ENCODE results near the gene IRF4. TPM values are rescaled to one million over a fixed set of nuclear protein-coding genes. Genes with fewer than 3 reads are reported as not detected.
A peak's percentile ranks its signal among the peaks of the same experiment; 100 is the strongest.
"Not testable (repeated sequence)": the region's sequence is repeated elsewhere in the genome, so short reads cannot be mapped to it uniquely, and the experiment has no call there.

IRF4 gene
- total and polyA plus RNA-seq, 3 experiments from 2014 or later = 3.4 to 703 (median 700) TPM

DNA sequence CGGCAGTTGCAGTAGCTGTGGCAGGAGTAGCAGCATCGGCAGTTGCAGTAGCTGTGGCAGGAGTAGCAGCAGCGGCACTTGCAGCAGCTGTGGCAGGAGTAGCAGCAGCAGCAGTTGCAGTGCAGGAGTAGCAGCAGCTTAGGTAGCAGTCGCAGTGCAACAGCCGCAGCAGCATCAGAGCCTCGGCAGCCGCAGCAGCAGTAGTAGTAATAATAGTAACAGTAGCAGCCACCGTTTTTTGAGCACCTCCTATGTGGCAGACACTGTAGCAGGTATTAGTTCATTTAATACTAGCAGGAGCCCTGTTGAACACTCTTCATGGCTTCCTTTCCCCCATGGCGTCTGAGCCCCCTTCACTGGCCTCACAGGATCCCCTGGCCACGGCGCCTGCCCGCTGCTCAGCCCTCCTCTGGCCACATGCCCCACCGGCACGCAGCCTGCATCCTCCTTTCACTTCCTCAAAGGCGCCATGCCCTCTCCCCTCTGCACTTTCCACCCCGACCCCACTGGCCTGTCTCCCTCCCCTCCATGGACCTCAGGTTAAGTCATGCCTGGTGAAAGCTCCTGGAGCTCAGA lies 19.1 kb upstream of the IRF4 start:
- no peak overlapping the region for H3K4me3 ChIP-seq (ENCODE audit: low read length)
- H3K9me3 Mint-ChIP-seq = peaks cover 0 to 16% (median 6%) of the 10 kb centered on the region in 5 donors
- ChIA-PET CTCF (no interaction called here), POLR2A (no interaction called here)
- no peaks in the 10 kb centered on the region for H3K27me3 ChIP-seq (ENCODE audit: insufficient read depth, low read length, poor library complexity, severe bottlenecking)
- no peak for DNase-seq
- H3K27ac ChIP-seq (ENCODE audit: low read depth, low read length) = no peak overlapping the region
- H3K9me3 ChIP-seq (ENCODE audit: low read length) = no peaks in the 10 kb centered on the region
- H3K4me3 Mint-ChIP-seq = peak overlapping the region in 2 of 7 donors; percentile 43 to 67
- H3K36me3 Mint-ChIP-seq = no peaks in the 10 kb centered on the region
- no peaks in the 10 kb centered on the region for H3K4me1 ChIP-seq (ENCODE audit: insufficient read depth, low read length)
- H3K27me3 Mint-ChIP-seq = peaks cover 13 to 29% of the 10 kb centered on the region in 2 donors
- H3K36me3 ChIP-seq (ENCODE audit: insufficient read depth, low read length) = no peaks in the 10 kb centered on the region
- H3K27ac Mint-ChIP-seq = no peak overlapping the region
- H3K4me1 Mint-ChIP-seq = peaks cover 0 to 16% (median 7%) of the 10 kb centered on the region in 3 donors

GRCh38 chr6:373031-373430 lies 18.5 kb upstream of the IRF4 start:
- H3K9me3 ChIP-seq (ENCODE audit: low read length) = no peaks in the 10 kb centered on the region
- no peak overlapping the region for H3K27ac Mint-ChIP-seq

GRCh38 chr6:373773-374724 lies 17.5 kb upstream of the IRF4 start:
- Histone ChIP-seq H3K4me3 (ENCODE audit: low read length) (no peak overlapping the region), H3K27ac (ENCODE audit: low read depth, low read length) (no peak overlapping the region), H3K4me1 (ENCODE audit: insufficient read depth, low read length) (no peaks in the 10 kb centered on the region), H3K27me3 (ENCODE audit: insufficient read depth, low read length, poor library complexity, severe bottlenecking) (no peaks in the 10 kb centered on the region), H3K36me3 (ENCODE audit: insufficient read depth, low read length) (no peaks in the 10 kb centered on the region), H3K9me3 (ENCODE audit: low read length) (no peaks in the 10 kb centered on the region)
- no peaks in the 10 kb centered on the region for H3K36me3 Mint-ChIP-seq
- H3K27ac Mint-ChIP-seq = no peak overlapping the region
- ChIA-PET CTCF (no interaction called here), POLR2A (no interaction called here)
- peaks cover 0 to 16% (median 7%) of the 10 kb centered on the region in 3 donors for H3K4me1 Mint-ChIP-seq
- DNase-seq = no peak
- peaks cover 0 to 16% (median 6%) of the 10 kb centered on the region in 5 donors for H3K9me3 Mint-ChIP-seq
- no peak overlapping the region for H3K4me3 Mint-ChIP-seq
- H3K27me3 Mint-ChIP-seq = peaks cover 12 to 32% of the 10 kb centered on the region in 2 donors

More at GRCh38 chr6:373031-373430, 18.5 kb upstream of the IRF4 start:
- ChIA-PET POLR2A (no interaction called here), CTCF (no interaction called here)
- no peak for DNase-seq
- Histone ChIP-seq H3K36me3 (ENCODE audit: insufficient read depth, low read length) (no peaks in the 10 kb centered on the region), H3K4me1 (ENCODE audit: insufficient read depth, low read length) (no peaks in the 10 kb centered on the region), H3K27ac (ENCODE audit: low read depth, low read length) (no peak overlapping the region), H3K4me3 (ENCODE audit: low read length) (no peak overlapping the region), H3K27me3 (ENCODE audit: insufficient read depth, low read length, poor library complexity, severe bottlenecking) (no peaks in the 10 kb centered on the region)
- H3K4me3 Mint-ChIP-seq = peak overlapping the region in 1 of 7 donors; percentile 43
- peaks cover 0 to 16% (median 7%) of the 10 kb centered on the region in 3 donors for H3K4me1 Mint-ChIP-seq
- peaks cover 0 to 16% (median 6%) of the 10 kb centered on the region in 5 donors for H3K9me3 Mint-ChIP-seq
- H3K36me3 Mint-ChIP-seq = no peaks in the 10 kb centered on the region
- H3K27me3 Mint-ChIP-seq = peaks cover 13 to 29% of the 10 kb centered on the region in 2 donors

DNA sequence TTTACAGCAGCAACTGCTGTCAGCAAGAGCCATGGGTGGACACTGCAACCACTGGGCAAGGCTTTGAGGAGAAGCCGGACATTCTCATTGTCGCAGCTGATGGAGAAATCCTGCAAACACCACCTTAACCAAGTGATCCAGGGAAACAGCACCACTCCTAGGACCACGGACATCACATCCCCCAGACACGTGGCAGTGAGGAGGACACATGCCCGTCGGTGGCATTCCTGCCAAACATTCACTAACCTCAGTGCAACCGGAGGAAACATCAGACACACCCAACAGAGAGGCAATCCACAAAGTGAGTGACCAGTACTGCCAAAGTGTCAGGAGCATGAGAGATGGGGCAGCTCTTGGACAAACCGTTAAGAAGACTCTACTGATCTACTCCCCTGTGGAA lies 16.6 kb upstream of the IRF4 start:
- Histone ChIP-seq H3K4me3 (ENCODE audit: low read length) (no peak overlapping the region), H3K4me1 (ENCODE audit: insufficient read depth, low read length) (no peaks in the 10 kb centered on the region), H3K27ac (ENCODE audit: low read depth, low read length) (no peak overlapping the region), H3K27me3 (ENCODE audit: insufficient read depth, low read length, poor library complexity, severe bottlenecking) (no peaks in the 10 kb centered on the region), H3K36me3 (ENCODE audit: insufficient read depth, low read length) (no peaks in the 10 kb centered on the region), H3K9me3 (ENCODE audit: low read length) (no peaks in the 10 kb centered on the region)
- Mint-ChIP-seq H3K27me3 (peaks cover 8 to 28% of the 10 kb centered on the region in 2 donors), H3K4me3 (no peak overlapping the region), H3K4me1 (peaks cover 0 to 16% (median 9%) of the 10 kb centered on the region in 3 donors), H3K9me3 (peaks cover 0 to 9% (median 2%) of the 10 kb centered on the region in 5 donors), H3K36me3 (no peaks in the 10 kb centered on the region), H3K27ac (no peak overlapping the region)
- CTCF ChIA-PET = interaction anchor here (0.7 kb wide), 1 partner anchor 218 kb away, joined by 3 read pairs; no protein-coding TSS in a partner anchor
- no peak for DNase-seq
- POLR2A ChIA-PET = no interaction called here

DNA sequence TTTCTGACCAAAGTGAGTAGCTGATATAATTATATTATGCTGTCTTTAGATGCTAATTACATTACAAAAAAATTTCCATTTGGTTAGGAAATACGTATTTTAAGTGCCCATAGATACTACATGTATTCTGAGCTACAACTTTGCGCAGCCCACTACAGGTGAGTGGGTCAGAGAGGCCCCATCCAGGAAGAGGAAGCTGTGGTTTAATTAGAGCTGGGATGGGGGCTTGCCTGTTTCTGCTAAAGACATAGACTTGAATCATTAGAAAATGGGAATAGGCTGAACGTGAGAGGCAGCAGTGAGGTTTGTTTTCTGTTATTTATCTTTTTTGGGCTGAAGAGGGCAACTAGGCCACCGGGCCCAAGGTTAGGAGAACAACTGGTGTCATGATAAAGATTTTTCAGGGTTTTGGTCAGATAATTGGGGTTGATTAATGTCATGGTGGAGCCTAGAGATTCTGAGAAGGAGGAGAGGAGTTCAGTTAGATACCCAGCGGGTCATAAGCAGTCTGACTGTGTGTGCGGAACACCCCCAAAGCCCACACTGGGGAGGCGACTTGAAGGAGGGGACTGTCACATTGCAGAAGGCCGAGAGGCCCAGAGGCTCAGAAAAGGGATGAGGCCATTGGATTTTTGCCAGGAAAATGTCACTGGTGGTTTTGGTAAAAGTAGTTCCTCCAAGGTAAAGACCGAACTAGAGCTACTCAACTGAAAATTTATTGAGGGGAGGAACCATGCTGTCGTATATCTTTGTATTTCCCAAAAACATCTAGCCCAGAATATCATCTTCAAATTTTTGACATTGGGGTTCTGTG lies 14.5 kb upstream of the IRF4 start:
- no peaks in the 10 kb centered on the region for H3K4me1 ChIP-seq (ENCODE audit: insufficient read depth, low read length)
- POLR2A ChIA-PET = no interaction called here
- Mint-ChIP-seq H3K4me3 (no peak overlapping the region), H3K4me1 (peaks cover 0 to 16% (median 11%) of the 10 kb centered on the region in 3 donors), H3K27ac (no peak overlapping the region), H3K27me3 (peaks cover 10 to 45% of the 10 kb centered on the region in 2 donors), H3K9me3 (peaks cover 0 to 7% (median 2%) of the 10 kb centered on the region in 5 donors), H3K36me3 (no peaks in the 10 kb centered on the region)
- H3K36me3 ChIP-seq (ENCODE audit: insufficient read depth, low read length) = no peaks in the 10 kb centered on the region
- no peaks in the 10 kb centered on the region for H3K9me3 ChIP-seq (ENCODE audit: low read length)
- no peak for DNase-seq
- CTCF ChIA-PET = no interaction called here
- no peaks in the 10 kb centered on the region for H3K27me3 ChIP-seq (ENCODE audit: insufficient read depth, low read length, poor library complexity, severe bottlenecking)
- no peak overlapping the region for H3K27ac ChIP-seq (ENCODE audit: low read depth, low read length)
- H3K4me3 ChIP-seq (ENCODE audit: low read length) = no peak overlapping the region

DNA sequence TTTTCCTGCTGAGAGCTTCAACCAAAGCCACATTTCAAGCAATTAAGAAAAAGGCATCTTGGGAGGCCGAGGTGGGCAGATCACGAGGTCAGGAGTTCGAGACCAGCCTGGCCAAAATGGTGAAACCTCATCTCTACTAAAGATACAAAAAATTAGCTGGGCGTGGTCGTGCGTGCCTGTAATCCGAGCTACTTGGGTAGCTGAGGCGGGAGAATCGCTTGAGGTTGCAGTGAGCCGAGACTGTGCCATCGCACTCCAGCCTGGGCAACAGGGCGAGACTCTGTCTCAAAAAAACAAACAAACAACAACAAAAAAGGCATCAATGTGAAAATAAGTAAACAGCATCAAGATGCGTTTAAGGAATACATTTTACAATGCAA lies 13.9 kb upstream of the IRF4 start:
- peaks cover 0 to 14% (median 9%) of the 10 kb centered on the region in 3 donors for H3K4me1 Mint-ChIP-seq
- CTCF ChIA-PET; H3K4me1 ChIP-seq (ENCODE audit: insufficient read depth, low read length); H3K27ac Mint-ChIP-seq; H3K4me3 Mint-ChIP-seq; H3K36me3 Mint-ChIP-seq; H3K27me3 ChIP-seq (ENCODE audit: insufficient read depth, low read length, poor library complexity, severe bottlenecking); POLR2A ChIA-PET; H3K27ac ChIP-seq (ENCODE audit: low read depth, low read length); H3K4me3 ChIP-seq (ENCODE audit: low read length); DNase-seq; H3K9me3 ChIP-seq (ENCODE audit: low read length); H3K9me3 Mint-ChIP-seq; H3K36me3 ChIP-seq (ENCODE audit: insufficient read depth, low read length): not testable (repeated sequence)
- H3K27me3 Mint-ChIP-seq = peaks cover 8 to 50% of the 10 kb centered on the region in 2 donors

GRCh38 chr6:378090-378957 lies 13.2 kb upstream of the IRF4 start:
- no peak for DNase-seq
- no peaks in the 10 kb centered on the region for H3K9me3 ChIP-seq (ENCODE audit: low read length)
- H3K27ac Mint-ChIP-seq = no peak overlapping the region
- peaks cover 0 to 8% (median 6%) of the 10 kb centered on the region in 3 donors for H3K4me1 Mint-ChIP-seq
- no peaks in the 10 kb centered on the region for H3K36me3 Mint-ChIP-seq
- no peak overlapping the region for H3K27ac ChIP-seq (ENCODE audit: low read depth, low read length)
- ChIA-PET CTCF (no interaction called here), POLR2A (interaction anchor here (1.1 kb wide), 1 partner anchor 20 kb away, joined by 3 read pairs; no protein-coding TSS in a partner anchor)
- H3K9me3 Mint-ChIP-seq = peaks cover 0 to 6% (median 2%) of the 10 kb centered on the region in 5 donors
- no peaks in the 10 kb centered on the region for H3K27me3 ChIP-seq (ENCODE audit: insufficient read depth, low read length, poor library complexity, severe bottlenecking)
- H3K4me3 ChIP-seq (ENCODE audit: low read length) = no peak overlapping the region
- H3K36me3 ChIP-seq (ENCODE audit: insufficient read depth, low read length) = no peaks in the 10 kb centered on the region
- no peaks in the 10 kb centered on the region for H3K4me1 ChIP-seq (ENCODE audit: insufficient read depth, low read length)
- peaks cover 7 to 45% of the 10 kb centered on the region in 2 donors for H3K27me3 Mint-ChIP-seq
- no peak overlapping the region for H3K4me3 Mint-ChIP-seq

Measured in CD8-positive, alpha-beta memory T cell (primary cell).